Measurements from ENCODE around the gene TET2.
"Not testable (repeated sequence)": the region's sequence is repeated elsewhere in the genome, so short reads cannot be mapped to it uniquely, and the experiment has no call there.

TET2 gene

DNA sequence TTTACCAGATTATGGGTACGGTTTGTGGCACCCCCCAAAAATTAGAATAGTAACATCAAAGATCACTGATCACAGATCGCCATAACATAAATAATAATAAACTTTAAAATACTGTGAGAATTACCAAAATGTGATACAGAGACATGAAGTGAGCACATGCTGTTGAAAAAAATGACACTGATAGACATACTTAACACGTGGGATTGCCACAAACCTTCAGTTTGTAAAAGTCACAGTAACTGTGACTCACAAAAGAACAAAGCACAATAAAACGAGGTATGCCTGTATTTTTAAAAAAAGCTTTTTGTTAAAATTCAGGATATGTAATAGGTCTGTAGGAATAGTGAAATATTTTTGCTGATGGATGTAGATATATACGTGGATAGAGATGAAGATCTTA is 93.4 kb downstream of the TET2 start:
- DNase-seq: no peak

DNA sequence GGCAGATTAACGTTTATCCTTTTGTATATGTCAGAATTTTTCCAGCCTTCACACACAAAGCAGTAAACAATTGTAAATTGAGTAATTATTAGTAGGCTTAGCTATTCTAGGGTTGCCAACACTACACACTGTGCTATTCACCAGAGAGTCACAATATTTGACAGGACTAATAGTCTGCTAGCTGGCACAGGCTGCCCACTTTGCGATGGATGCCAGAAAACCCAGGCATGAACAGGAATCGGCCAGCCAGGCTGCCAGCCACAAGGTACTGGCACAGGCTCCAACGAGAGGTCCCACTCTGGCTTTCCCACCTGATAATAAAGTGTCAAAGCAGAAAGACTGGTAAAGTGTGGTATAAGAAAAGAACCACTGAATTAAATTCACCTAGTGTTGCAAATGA is 94.8 kb downstream of the TET2 start:
- no peak for DNase-seq

DNA sequence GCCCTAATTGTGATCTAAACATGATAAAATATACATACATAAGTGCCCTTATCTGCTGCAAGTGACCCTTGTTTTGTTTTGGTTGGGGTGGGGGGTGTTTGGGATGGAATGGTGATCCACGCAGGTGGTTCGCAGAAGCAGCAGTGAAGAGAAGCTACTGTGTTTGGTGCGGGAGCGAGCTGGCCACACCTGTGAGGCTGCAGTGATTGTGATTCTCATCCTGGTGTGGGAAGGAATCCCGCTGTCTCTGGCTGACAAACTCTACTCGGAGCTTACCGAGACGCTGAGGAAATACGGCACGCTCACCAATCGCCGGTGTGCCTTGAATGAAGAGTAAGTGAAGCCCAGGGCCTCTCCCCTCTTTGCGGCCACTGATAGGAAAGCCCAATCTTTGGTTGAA is 96.8 kb downstream of the TET2 start:
- no peak for DNase-seq

DNA sequence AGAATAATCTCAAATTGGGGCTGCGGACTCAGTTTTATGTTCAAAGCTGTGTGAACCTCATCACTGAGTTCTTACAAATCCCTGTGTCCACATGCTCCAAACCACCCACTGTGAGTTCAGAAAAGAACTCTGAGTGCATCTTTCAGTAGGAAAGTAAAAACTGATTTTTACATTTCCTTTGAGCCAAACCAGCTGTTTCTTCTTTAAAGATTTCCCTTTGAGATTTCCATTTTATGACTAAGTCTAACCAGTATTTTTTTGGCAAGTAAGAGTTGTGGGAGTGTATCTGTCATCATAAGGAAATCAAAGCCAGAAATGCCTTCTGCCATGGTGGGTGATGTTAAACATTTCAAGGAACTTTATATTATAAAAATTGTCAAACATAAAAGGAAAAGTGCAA is 100.0 kb downstream of the TET2 start:
- no peak for DNase-seq

DNA sequence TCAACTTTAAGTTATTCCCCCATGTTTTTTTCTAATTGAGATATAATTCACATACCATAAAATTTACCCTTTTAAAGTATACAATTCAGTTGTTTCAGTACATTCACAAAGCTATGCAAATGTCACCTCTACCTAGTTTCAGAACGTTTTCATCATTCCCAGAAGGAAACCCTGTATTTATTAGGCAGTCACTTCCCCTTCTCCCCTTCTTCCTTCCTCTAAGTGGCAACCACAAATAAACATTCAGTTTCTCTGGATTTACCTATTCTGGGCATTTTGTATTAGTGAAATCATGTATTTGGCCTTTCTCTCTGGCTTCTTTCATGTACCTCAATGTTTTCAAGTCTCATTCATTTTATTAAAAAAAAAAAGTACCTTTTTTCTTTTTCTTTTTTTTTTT is 101.9 kb downstream of the TET2 start:
- DNase-seq: no peak

DNA sequence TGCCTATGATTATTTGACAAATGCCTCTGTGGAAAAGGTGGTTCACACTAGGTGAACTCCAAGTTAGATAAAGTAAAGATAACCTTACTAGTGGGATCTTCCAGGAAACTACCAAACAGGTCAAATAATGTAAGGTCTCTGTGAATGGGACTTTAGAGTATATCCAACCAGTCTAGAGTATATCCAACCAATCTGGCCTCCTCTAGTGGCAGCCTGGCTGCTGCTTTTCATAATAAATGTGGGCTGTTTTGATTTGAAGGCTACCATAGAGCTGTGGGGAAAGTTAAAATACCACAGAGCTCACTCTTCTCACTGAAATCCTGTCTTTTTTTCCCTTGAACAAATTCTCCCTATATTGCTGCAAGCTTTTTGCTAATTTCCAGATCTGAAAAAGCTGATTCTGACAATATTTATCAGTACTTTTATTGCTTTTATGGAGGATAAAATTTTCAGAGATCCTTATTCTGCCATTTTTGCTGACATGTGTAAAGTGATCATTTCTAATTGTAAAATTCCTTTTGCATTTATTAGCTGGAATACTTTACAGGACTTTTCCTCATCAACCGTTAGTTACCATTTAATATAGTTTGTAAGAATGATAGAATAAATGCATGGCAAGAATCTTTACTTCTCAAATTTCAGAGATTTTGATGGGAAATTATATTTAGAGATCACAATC is 111.3 kb downstream of the TET2 start:
- no peak for DNase-seq

DNA sequence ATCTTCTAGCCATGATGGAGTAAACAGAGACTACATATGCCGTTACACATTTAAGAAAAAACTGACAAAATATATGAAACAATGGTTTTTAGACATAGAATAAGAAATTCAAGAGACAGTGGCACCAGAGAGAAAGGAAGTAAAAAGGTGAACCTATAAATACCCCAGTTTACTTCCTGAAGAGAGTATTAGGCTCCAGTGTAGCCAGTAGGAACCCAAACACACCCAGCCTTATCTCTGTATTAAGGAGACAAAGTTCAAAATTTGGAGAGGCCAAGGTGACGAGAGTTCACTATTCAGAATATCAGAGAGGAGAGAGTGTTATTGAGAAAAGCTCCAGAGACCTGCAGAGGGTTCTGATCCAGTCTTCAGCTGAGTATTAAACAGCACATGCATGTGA is 119.0 kb downstream of the TET2 start:
- DNase-seq: no peak

DNA sequence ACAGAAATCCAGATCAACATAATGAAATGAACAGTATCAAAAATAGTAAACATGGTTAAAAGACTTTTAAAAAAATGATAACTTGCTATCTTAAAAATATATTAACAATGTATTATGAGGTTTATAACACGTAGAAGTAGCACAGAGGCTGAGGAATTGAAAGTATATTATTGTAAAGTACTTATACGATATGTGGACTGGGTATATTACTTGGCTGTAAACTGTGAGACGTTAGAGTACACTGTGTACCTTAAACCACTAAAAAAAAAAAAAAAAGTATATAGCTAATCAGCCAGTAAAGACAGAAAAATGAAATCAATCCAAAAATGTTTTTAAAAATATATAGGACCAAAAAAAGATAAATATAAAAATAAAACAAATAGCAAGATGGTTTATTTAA is 120.6 kb downstream of the TET2 start:
- DNase-seq: no peak

DNA sequence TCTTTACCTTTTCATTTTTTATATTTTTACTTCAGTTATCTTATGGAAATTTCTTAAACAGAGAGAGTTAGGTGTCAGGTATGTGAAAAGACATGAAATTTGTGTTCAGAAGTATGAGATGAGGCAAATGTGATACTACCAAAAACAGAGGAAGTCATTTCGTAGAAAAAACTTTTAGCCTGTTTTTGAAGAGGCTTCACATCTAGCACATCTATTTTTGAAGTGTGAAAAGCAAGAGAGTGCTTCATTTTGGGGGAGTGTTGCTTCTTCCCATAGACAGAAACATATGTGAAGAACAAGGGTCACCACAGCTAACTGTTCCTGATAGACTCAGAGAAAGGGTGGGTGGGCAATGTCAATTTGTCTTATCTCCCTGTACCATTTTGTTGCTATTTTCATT is 125.3 kb downstream of the TET2 start:
- DNase-seq: no peak

DNA sequence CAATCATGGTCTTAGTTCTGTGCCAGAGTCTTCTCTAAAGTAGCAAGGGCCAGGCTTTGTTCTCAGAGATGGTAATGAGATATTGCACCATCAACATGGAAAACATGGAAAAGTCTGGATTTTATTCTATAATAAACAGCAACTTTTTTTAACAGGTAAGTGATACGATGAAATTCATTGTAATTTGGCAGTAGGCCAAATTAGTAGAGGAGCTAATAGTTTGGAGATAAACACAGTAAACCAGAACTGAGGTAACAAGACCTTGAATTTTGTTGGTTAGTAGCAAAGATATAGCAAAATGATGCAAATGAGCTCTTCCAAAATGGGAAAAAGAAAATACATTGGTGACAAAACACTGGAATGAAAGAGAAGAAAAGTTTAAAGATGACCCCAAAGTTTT is 126.6 kb downstream of the TET2 start:
- no peak for DNase-seq

DNA sequence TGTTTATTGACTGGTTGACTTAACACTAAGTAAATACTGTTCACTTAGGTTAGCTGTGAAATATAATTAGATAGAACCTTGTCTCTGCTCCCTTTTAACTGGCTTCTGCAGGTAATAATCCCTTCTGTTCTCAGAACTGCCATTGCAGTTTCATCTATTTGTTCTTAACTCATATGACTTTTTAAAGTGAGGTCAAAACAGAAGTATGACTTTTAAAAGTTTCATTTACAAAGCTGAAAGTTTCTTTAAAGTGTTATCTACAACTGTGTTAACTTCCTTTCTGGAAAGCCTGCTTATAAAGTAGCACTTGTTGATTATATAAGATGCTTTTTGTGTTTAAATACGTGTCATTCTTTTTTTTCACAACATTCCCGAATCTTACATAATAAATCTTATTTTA is 127.4 kb downstream of the TET2 start:
- DNase-seq: no peak

DNA sequence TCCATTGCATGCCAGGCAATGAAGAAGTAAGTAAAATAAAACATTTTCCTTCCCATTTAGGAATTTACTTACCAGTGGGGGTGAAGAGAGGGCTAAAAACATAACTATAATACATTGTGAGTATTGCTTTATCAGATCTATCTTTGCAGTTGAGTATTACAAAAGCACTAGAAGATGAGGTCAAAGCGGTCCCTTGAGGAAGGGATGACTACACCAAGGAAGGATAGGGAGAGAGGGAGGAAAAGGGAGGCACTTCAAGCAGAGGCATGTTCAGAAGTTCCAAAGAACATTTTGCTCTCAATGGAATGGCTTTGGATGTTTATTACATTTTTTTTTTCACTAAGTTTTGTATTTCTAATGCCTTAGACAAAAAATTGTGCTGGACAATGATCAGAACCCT is 127.8 kb downstream of the TET2 start:
- no peak for DNase-seq

DNA sequence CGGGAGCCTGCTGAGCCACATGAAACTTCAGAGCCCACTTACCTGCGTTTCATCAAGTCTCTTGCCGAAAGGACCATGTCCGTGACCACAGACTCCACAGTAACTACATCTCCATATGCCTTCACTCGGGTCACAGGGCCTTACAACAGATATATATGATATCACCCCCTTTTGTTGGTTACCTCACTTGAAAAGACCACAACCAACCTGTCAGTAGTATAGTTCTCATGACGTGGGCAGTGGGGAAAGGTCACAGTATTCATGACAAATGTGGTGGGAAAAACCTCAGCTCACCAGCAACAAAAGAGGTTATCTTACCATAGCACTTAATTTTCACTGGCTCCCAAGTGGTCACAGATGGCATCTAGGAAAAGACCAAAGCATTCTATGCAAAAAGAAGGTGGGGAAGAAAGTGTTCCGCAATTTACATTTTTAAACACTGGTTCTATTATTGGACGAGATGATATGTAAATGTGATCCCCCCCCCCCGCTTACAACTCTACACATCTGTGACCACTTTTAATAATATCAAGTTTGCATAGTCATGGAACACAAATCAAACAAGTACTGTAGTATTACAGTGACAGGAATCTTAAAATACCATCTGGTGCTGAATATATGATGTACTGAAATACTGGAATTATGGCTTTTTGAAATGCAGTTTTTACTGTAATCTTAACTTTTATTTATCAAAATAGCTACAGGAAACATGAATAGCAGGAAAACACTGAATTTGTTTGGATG is 129.9 kb downstream of the TET2 start:
- no peak for DNase-seq

DNA sequence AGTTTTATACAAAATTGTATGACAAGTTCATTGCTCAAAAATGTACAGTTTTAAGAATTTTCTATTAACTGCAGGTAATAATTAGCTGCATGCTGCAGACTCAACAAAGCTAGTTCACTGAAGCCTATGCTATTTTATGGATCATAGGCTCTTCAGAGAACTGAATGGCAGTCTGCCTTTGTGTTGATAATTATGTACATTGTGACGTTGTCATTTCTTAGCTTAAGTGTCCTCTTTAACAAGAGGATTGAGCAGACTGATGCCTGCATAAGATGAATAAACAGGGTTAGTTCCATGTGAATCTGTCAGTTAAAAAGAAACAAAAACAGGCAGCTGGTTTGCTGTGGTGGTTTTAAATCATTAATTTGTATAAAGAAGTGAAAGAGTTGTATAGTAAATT is 131.0 kb downstream of the TET2 start:
- DNase-seq: no peak

DNA sequence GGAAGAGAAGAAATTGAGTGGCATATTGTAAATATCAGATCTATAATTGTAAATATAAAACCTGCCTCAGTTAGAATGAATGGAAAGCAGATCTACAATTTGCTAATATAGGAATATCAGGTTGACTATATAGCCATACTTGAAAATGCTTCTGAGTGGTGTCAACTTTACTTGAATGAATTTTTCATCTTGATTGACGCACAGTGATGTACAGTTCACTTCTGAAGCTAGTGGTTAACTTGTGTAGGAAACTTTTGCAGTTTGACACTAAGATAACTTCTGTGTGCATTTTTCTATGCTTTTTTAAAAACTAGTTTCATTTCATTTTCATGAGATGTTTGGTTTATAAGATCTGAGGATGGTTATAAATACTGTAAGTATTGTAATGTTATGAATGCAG is 132.6 kb downstream of the TET2 start:
- no peak for DNase-seq

DNA sequence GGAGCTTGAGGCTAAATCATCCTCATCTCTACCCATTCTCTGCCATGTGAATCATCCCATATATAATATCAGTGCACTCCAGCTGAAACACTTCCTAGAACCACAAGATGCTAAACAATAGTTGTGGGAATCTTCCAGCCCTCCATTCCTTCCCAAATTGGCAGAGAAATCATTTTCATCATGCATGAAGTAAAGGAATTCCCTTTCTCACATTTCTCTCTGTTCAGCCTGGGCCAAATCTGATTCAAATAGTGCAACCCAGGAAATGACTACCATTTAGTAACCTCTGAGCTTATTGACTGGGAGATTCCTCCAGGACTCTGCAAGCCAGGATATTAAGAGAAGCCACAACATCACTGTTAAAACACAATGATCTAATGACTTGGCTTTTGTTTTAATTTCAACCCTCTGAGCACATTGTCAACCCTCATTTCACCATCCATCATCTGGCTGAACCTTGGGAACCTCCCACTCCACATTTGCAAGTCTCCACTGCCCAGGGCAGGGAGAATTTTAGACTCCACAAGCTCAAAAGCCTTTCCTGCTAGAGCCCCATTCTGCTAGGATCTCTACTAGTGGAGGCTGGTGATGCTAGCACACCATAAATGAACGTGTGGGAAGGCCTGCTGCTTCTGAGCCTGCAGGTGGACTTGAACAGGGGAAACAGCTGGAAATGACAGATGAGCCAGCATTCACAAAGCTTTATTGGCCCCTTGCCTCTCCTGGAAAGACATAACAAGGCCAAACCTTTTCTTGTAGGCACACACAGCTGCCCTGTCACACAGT is 133.9 kb downstream of the TET2 start:
- peak; percentile 57 for DNase-seq

DNA sequence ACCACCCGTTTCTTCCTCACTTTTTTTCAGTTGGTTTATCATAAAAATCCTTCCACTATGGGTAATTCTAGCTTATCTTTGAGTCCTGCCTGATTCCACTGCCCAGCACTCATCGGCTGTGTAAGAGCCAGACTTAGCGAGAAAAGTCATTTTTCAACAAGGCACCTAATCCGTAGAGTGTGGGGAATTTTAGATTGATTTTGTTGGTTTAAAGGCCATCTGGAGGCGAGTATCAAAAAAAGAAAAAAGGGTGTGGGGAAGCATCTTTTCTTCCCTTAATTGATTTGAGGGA is 134.4 kb downstream of the TET2 start:
- DNase-seq: no peak

DNA sequence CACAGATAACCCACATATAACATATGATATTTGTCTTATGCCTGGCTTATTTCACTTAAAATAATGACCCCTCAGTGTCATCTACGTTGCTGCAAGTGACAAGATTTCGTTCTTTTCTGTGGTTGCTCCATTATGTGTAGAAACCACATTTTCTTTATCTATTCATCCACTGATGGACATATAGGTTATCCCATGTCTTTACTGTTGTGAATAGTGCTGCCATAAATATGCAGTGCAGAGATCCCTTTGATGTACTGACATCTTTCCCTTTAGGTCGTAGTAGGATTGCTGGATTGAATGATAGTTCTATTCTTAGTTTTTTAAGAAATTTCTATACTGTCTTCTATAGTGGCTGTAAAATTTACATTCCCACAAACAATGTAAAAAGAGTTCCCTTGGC is 135.8 kb downstream of the TET2 start:
- no peak for DNase-seq

DNA sequence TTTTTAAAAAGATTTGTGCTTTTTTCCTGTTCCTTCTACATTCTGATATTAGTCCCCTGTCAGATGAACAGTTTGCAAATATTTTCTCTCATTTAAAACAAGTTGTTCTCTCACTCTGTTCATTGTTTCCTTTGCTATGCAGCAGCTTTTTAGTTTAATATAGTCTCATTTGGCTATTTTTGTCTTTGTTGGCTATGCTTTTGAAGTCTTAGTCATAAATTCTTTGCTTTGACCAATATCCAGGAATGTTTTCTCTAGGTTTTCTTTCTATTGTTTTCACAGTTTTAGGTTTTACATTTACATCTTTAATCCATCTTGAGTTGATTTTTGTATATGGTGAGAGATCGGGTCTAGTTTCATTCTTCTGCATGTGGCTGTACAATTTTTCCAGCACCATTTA is 136.8 kb downstream of the TET2 start:
- DNase-seq: no peak

DNA sequence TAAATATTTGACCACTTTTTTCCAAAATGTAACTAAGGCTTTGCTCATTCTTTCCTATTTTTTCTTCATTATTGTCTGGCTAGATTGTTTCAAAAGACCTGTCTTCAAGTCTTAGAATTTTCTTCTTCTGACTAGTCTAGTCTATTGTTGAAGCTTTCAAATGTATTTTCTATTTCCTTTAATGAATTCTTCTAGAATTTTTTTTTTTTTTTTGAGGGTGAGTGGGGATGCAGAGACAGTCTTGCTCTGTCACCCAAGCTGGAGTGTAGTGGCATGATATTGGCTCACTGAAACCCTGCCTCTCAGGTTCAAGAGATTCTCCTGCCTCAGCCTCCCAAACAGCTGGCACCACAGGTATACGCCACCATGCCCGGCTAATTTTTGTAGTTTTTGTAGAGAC is 141.4 kb downstream of the TET2 start:
- DNase-seq: no peak

DNA sequence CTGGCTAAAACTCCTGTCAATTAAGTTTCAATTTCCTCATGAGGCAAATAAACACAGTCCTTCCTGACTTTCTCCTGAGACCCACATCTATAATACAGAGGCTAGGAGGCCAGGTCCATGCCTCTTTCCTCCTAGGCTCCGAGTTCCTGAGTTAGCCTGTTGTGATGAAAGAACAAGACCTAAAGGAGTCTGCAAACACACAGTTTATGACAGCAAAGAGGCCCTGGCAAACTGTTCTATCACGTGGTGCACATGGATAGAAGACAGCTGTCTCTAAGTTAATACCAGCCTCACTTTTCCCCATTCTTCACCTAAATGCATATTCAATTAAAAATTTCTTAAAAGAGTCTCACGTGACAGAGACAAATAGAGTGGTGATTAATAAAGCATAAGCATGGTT is 145.2 kb downstream of the TET2 start:
- DNase-seq: no peak

DNA sequence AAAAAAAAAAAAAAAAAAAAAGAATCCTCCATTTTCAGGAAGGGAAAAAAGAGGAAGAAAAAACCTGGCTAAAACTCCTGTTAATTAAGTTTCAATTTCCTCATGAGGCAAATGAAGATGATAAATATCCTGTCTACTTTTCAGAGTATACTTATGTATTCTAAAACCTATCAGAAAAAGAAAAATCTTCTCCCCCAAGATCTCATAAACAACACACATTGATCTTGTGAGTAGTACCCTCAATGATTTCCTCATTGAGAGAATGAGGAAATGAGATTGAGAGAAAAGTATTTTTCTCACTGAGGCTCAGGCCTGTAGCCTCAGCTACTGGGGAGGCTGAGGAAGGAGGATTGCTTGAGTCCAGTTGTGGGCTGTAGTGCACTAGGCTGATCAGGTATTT is 146.7 kb downstream of the TET2 start:
- no peak for DNase-seq

DNA sequence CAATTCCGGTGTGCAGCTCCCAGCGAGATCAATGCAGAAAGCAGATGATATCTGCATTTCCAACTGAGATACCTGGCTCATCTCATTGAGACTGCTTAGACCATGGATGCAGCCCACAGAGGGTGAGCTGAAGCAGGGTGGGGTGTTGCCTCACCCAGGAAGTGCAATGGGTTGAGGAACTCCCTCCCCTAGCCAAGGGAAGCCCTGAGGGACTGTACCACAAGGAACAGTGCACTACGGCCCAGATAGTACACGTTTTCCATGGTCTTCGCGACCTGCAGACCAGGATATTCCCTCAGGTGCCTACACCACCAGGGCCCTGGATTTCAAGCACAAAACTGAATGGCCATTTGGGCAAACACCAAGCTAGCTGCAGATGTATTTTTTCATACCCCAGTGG is 150.0 kb downstream of the TET2 start:
- no peak for DNase-seq

DNA sequence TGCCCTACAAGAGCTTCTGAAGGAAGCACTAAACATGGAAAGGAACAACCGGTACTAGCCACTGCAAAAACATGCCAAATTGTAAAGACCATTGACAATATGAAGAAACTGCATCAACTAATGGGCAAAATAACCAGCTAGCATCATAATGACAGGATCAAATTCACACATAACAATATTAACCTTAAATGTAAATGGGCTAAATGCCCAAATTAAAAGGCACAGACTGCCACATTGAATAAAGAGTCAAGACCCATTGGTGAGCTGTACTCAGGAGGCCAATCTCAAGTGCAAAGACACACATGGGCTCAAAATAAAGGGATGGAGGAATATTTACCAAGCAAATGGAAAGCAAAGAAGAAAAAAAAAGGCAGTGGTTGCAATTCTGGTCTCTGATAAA is 152.4 kb downstream of the TET2 start:
- DNase-seq: not testable (repeated sequence)
